CD4-positive, alpha-beta T cell treated with Interferon alpha-2 for 1 hour (primary cell): Measurements from ENCODE around the gene MYOZ2.
"Not testable (repeated sequence)": the region's sequence is repeated elsewhere in the genome, so short reads cannot be mapped to it uniquely, and the experiment has no call there.

ENCODE experiments used
- DNase-seq, 2 donors: peaks; one replicate each; pipeline ENCODE4 v3.0.0-alpha.2; 2020 to 2022

Gene MYOZ2

DNA sequence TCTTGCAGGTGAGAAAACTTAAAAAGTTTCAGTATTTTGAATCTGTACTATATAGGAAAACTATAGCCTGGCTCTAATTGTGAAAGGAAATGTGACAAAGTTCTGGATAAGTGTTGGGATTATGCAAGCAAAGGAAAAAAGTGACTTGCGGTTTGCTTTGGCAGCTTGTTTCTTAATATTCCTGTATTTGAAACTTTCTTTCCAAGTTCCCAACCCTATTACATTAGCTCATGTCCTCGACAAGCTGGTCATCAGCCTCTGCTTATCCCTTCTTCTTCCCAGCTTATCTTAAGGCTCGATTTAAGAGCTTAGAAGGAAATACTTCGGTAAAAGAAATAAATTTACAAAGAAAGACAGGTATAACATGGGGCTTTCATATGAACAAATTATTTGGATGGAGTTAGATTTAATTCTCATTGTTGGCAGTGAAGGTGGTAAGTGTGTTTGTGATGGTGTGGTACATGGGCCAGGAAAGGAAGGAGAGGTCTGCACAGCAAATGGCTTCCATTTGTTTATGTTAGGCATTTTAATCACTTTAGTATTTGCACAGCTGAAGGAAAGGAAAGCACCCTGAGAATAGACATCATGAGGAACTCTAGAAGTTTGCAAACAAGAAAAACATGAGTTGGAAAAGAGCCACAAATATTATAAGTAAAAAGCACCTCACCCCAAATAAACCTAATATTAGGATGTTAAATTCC, 5.1 kb upstream of the MYOZ2 start:
- no peak for DNase-seq

DNA sequence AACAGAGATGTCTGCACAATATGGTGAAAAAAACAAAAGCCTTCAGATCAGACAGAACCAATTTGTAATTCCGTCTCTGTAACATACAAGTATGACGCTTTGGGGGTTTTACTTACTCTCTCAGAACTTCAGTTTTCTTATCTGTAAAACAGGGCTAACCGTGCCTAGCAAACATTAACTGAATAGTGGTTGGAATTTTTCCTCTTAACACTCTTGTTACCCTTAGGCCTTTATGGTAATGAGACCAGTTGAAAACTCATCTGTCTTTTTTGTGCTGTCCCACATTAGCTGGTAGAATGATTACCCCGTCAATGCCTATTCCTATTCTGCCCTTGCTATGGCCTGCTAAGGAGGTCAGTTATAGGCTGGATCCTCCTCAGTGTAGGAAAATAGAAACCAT, 4.5 kb upstream of the MYOZ2 start:
- DNase-seq, result no peak

DNA sequence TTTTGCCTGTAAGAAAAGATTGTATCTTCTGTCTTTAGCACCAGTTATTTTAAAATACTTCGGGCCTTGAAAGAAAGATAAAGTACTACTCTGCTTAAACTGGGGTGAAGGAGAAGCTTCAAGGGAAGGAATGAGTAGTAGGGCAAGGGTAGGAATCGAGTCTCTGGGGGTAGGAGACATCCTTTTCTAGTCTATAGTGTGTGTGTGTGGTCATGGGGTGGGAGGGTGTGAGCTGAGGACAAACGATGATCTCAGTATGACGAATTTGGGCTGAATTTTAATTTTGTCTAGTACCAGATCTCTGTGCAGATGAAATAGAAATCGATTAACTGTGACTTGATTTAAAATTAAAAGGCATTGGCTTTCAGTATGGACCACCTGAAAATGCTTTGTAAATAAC, 3.3 kb upstream of the MYOZ2 start:
- DNase-seq, result no peak

DNA sequence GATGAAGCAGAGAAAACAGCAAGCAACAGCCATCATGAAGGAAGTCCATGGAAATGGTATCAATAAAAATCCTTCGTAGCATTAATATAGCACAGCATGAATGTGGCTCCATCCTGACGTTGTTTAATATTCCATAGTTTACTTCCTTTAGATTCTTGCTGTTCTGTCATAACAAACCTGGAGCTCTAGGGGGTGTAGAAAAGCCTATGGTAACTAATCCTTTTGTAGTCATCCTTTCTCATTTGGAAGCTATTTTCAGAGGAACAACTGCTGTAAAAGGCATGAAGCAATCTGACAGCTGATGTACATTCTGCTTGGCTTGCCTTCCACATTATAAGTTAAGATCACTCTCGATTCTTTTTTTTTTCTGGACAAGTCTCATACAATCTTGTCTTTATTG, 914 bp downstream of the MYOZ2 start:
- no peak for DNase-seq

DNA sequence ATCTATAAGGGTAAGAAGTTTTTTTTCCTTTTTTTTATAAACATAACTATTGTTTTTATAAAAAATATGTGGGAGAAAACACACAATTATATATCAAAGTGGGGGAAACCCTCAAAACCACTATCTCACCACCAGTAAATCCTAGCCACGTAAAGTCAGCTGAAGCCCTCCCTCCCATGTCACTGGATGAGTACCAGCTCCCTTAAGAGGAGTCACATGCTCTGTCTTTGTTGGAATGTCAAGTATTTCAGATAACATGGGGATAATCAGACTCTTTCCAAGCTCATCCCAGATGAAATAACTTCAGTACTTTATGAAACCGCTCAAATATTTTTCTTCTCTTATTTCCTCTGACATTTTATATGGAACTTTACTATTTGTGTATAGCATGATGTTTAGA, 2.4 kb downstream of the MYOZ2 start:
- peak in 1 of 2 donors; percentile 9 for DNase-seq

DNA sequence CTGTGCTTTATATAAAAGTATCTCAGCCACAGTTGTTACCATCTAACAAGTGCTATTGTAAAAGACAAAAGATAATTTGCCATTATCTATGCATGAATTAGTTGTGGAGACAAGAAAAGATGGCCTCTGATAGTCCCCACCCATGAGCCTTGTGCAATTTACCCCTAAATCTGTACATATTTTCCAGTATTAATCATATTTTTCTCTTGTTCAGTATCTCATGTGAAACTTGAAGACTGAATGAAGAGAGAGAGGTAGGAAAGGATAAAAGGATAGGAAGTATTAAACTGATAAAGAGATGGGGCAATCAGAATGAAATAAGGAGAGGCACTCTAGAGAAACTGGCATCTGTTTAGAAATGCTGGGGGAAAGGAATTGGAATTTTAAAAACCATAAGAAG, 3.7 kb downstream of the MYOZ2 start:
- no peak for DNase-seq

DNA sequence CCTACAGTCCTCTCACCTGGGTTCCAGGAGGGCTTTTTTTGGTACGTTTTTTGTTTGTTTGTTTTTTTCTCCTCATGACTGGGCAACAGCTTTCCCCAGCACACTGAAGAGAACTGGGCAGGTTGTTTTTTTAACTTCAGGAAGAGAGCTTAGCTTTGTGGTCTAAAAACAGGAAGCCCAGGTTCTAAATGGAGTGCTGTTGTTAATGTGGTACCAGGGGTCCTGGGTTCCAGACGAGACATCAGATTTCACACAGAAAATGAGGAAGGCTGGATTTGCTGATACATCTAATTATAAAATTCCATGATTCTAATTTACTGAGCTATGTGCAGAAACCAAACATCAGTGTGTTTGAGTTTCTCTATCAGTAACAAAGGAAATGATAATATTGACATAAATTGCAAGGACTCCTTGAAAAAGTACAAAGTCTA, 4.2 kb downstream of the MYOZ2 start:
- DNase-seq, result peak in 1 of 2 donors; percentile 22

DNA sequence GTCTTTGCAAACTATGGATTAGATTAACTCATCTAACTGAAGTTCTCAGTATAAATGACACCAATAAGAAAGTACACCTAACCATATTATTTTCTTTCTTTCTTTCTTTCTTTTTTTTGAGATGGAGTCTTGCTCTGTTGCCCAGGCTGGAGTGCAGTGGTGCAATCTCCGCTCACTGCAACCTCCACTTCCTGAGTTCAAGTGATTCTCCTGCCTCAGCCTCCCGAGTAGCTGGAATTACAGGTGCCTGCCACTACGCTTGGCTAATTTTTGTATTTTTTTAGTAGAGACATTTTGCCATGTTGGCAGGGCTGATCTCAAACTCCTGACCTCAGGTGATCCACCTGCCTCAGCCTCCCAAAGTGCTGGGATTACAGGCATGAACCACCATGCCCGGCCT, 5.7 kb downstream of the MYOZ2 start:
- not testable (repeated sequence) for DNase-seq

DNA sequence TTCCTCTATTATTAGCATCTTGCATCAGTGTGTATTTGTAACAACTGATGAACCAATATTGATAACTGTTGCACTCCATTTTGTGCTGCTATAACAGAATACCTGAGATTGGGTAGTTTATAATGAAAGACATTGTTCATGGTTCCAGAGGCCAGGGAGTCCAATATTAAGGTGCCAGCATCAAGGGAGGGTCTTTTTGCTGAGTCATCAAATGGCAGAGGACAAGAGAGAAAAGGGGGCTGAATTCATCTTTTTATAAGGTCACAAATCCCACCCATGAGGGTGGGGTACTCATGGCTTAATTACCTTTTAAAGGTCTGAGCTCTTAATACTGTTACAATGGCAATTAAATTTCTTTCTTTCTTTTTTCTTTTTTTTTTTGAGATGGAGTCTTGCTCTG, 7.2 kb downstream of the MYOZ2 start:
- no peak for DNase-seq

DNA sequence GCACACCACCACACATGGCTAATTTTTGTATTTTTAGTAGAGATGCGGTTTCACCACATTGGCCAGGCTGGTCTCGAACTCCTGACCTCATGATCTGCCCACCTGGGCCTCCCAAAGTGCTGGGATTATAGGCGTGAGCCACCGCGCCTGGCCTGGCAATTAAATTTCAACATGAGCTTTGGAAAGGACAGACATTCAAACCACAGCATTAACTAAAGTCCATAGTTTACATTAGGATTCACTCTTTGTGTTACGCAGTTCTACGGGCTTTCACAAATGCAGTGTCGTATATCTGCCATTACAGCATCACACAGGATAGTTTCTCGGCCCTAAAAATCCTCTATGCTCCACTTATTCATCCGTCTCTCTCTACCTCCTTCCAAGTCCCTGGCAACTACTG, 7.7 kb downstream of the MYOZ2 start:
- not testable (repeated sequence) for DNase-seq

DNA sequence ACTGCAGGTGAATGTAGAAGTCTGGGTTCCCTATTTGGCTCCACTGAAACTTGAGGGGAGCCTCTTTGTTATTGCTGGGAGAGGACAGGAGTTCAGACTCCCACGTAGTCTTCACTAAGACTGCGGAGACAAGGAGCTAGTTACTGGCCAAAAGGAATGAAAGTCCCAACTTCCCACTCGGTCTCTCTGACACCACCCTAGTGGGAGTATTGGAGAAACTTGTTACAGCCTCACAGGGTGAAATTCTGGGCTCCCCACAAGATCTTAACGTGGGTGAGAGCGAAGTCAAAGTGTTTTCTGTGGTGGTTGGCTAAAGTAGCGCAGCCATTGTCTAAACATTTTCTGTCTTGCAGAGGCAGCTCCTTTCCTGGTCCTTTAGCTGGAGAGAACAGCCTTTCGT, 13.5 kb downstream of the MYOZ2 start:
- DNase-seq, result no peak

DNA sequence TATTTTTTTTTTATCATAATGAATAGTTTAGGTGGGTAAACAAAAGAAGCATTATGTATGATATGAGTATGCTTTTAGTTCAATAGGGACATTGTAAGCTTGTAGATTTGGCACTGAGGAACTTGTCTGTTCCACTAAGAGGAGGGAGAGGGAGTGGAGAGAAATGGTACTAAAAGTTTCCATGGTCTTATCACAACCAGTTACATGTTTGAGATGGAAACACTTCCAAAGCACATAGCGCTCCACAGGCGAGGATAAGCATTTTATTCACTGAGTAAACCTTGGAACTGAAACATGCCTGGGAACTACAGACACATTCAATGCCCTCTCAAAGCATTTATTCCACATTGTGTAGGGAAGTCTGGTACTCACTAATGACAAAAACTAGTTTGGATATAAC, 15.5 kb downstream of the MYOZ2 start:
- no peak for DNase-seq

DNA sequence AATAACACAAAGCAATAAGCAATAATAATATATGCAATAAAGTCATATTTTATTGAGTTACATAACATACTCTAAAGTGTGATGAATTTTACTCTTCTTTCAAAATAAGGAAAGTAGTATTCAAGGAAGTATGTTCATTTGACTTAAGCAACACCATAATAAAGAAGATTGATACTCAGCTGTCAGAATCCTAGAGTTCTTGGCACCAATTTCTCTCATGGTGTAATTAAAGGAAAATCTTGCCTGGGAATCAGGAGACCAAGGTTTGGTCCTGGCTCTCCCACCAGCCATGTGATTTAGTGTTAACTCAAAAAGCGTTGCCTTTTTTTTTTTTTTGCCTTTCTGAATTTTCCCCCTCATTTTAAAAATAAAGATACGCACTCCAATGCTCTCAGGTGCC, 17.1 kb downstream of the MYOZ2 start:
- DNase-seq, result no peak

DNA sequence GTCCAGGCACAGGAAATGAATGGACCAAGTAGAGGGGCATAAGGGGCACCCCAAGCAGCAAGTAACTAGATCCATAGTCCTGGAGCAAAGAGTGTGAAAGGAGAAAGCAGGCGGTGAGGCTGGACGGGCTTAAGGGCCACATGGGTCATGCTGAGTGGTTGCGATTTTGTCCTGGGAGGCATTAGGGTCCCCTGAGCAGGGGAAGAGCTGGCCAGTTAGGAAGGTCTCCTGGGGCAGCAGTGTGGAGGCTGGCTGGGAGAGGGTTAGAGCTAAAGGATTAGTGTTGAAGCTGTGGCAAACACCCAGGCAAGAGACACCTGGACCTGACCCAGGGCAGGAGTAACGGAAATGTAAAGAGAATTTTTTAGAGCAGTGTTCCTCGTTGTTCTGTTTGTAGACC, 26.5 kb downstream of the MYOZ2 start:
- no peak for DNase-seq

DNA sequence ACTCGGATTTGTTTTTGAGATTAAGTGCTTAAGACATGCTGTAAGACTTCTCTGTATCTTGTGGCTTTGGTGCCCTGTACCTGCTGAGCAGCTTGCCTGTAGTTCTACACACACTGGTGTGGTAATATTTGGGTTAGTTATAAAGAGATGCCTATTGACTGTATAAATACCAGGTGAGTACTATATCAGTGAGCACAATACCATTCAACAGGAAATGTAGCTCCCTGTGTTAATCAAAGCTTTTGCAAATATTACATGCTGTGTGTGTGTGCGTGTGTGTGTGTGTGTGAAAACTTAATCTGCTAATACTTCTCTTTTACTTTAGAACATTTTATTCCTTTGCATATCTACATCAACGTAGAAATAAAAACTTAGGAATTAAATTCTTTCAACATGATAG, 30.1 kb downstream of the MYOZ2 start:
- DNase-seq, result no peak

DNA sequence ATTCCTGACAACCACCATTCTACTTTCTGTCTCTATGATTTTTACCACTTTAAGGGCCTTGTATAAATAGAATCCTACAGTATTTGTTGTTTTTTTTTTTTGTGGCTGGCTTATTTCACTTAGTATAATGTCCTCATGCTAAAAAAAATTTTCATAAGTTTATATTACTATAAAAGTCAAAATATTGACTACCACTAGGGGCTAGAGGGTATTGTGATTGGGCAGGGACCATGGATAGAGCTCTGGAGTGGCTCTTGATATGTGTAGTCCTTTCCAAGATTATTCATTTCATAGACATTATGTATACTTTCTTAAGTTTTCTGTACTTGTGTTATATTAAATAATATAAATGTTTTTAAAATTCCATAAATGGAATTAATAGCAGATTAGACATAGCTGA, 34.6 kb downstream of the MYOZ2 start:
- no peak for DNase-seq

DNA sequence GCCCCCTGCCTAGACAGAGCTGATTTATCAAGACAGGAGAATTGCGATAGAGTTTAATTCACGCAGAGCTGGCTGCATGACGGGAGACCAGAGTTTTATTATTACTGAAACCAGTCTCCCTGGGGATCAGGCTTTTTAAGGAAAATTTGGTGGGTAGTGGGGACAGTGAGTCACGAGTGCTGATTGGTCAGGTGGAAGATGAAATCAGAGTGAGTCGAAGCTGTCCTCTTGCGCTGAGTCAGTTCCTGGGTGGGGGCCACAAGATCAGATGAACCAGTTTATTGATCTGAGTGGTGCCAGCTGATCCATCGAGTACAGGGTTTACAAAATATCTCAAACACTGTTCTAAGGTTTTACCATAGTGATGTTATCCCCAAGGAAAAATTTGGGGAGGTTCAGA, 36.6 kb downstream of the MYOZ2 start:
- no peak for DNase-seq

DNA sequence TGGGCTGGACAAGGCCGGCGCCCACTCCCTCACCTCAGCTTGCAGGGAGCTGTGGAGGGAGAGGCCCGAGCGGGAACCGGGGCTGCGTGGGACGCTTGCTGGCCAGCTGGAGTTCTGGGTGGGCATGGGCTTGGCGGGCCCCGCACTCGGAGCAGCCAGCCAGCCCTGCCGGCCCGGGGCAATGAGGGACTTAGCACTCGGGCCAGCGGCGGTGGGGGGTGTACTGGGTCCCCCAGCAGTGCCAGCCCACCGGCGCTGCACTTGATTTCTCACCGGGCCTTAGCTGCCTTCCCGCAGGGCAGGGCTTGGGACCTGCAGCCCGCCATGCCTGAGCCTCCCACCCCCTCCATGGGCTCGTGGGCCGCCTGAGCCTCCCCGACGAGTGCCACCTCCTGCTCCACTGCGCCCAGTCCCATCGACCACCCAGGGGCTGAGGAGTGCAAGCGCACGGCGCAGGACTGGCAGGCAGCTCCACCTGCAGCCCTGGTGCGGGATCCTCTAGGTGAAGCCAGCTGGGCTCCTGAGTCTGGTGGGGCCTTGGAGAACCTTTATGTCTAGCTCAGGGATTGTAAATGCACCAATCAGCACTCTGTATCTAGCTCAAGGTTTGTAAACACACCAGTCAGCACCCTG, 38.2 kb downstream of the MYOZ2 start:
- not testable (repeated sequence) for DNase-seq

DNA sequence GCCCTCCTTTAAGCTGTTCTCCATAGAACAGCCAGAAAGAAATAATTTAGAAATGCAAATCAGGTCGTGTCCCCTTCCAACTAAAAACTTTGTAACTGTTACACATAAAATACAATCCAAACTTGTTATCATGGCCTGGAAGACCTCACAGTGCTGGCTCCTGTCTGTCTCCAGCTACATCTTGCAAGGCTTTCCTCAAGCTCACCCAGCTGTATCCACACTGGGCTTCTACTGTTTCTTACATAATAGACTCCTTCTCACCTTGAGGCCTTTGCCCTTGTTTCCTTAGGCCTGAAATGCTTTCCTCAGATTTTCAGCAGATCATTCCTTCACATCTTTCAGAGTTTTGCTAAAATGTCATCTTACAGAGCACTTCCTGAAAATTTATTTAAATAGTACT, 43.4 kb downstream of the MYOZ2 start:
- no peak for DNase-seq

DNA sequence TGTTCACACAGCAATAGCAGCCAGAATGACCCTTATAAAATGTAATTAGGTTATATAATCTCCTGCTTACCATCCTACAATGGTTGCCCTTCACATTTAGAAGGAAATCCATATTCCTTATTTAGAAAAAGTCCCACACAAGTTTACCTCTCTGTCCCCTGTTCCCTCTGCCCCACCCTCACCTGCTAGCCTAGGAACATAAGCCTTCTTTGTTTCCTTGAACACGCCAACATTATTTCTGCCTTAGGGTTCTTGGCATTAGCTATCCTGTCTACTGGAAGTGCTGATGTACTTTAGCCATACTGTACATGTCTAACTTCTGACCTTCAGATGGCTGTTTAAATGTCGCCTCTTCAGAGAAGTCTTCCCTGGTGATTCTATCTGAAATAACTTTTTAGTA, 48.5 kb downstream of the MYOZ2 start:
- no peak for DNase-seq

DNA sequence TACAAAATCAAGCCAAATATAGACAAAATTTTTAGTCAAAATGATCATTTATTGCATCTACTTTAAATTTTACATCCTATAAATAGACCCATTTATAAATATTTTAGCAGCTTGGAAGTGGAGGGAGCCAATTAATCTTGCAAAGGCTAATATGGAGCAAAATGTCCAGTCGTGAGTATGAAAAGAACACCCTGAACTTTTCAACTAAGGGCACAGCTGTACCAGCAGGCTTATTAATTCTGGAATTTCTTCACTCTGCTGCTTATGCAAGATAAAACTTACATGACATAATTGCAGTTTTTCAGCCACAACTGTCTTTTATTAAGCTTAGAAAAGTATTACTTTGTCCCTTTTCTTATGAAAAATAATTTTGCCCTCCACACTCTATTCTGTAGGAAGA, 54.0 kb downstream of the MYOZ2 start:
- DNase-seq, result no peak

DNA sequence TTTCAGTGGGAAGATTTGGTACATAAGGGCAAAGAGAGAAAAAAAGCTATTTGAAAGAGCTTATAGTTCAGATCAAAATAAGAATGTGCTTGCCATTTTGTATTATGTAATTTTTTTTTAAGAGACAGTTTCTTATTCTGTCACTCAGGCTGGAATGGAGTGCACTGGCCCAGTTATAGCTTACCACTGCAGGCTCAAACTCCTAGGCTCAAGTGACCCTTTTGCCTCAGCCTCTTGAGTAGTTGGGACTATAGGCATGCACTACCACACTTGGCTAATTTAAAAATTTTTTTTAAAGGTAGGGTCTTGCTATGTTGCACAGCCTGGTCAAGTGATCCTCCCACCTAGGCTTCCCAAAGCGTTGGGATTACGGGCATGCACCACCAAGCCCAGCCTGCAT, 54.7 kb downstream of the MYOZ2 start:
- DNase-seq, result no peak

DNA sequence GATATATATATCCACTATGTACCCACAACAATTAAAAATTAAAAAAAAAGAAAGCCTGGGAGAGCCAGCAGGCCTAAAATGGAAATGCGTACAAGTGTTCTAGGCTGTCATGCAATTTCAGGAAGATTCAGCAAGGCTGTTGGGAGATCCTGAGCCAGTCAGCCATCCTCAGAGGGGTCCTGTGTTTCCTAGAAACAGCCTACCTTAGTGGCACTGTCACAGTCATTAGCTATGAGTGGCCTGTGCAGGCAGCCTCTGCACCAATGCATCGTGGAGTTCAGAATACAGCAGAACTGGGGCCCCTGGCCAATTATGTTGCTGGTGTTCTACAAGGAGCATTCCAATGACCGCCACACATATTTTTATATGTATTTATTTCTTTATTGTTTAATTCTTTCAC, 55.9 kb downstream of the MYOZ2 start:
- DNase-seq, result no peak

DNA sequence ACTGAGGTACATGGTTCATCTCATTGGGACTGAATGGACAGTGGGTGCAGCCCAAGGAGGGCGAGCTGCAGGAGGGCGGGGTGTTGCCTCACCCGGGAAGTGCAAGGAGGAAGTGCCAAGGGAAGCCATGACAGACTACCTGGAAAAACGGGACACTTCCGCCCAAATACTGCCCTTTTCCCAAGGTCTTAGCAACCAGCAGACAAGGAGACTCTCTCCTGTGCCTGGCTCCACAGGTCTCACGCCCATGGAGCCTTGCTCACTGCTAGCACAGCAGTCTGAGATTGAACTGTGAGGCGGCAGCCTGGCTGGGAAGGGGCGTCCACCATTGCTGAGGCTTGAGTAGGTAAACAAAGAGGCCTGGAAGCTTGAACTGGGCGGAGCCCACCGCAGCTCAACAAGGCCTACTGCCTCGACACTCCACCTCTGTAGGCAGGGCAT, 62.2 kb downstream of the MYOZ2 start:
- no peak for DNase-seq

DNA sequence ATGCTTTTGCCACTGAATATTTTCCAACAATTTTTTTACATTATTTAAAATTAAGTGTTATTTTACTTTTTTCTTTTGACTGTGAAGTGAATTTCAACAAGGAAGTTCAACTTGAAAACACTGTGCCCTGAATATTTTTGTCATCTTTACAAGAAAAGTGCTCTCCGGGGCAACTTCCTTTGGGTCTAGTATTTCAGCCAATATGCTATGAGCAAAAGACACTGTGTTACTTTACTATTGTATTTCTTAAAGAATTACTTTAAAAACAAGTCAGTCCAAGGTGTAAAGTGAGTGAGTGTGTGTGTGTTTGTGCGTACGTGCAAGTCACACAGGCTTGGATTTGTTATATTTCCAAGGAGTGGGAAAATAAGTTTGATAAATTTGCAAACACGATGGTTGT, 69.3 kb downstream of the MYOZ2 start:
- no peak for DNase-seq
